Mucosa of stomach (tissue), 1 donor: Measurements from ENCODE around the gene ATP2A2.

Experiments
- H3K27me3 ChIP-seq: one replicate; pipeline ENCODE4 v1.7.0; 2013; ENCODE audit warnings: mild to moderate bottlenecking, low read length; ENCODE audit not compliant: control insufficient read depth, insufficient read depth
- H3K36me3 ChIP-seq: one replicate; pipeline ENCODE4 v1.7.0; 2013; ENCODE audit warnings: low read length; ENCODE audit not compliant: control insufficient read depth, insufficient read depth
- H3K4me1 ChIP-seq: one replicate; pipeline ENCODE4 v1.7.0; 2013; ENCODE audit warnings: mild to moderate bottlenecking, low read length; ENCODE audit not compliant: control insufficient read depth, insufficient read depth
- H3K4me3 ChIP-seq: one replicate; pipeline ENCODE4 v1.7.0; 2013; ENCODE audit warnings: low read length
- H3K9ac ChIP-seq: one replicate; pipeline ENCODE4 v1.7.0; 2013; ENCODE audit warnings: mild to moderate bottlenecking, low read length, moderate library complexity
- H3K9me3 ChIP-seq: one replicate; pipeline ENCODE4 v1.7.0; 2013; ENCODE audit warnings: mild to moderate bottlenecking, low read length, moderate library complexity; ENCODE audit not compliant: control insufficient read depth
- donor health status: Pancreatic carcinoma.

ATP2A2 gene

GRCh38 chr12:110282956-110283817 is 2.1 kb downstream of the ATP2A2 start:
- Histone ChIP-seq H3K36me3 (no peaks in the 10 kb centered on the region), H3K4me1 (peaks cover 16% of the 10 kb centered on the region), H3K27me3 (no peaks in the 10 kb centered on the region), H3K9ac (peak overlapping the region; percentile 85), H3K9me3 (no peaks in the 10 kb centered on the region), H3K4me3 (peak overlapping the region; percentile 68)

DNA sequence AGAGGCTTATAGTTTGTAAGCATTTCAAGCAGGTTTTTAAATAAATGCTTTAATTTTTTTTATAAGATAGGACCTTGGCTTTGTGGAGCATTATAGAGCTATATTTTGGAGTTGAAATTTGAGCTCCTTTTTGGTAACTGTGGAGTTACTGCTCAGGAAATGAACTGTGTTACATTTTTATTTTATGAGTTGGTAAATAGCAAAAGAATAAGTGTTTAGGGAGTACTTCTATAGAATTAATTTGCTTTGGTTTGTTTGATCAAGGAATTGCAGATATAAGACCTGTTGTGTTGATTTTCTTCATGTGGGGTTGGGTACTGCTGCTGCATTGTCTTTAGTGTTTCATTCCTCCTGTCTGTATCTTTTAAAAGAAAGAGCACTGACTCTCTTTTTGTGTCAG is 3.5 kb downstream of the ATP2A2 start:
- H3K27me3 ChIP-seq = no peaks in the 10 kb centered on the region
- H3K4me1 ChIP-seq = peaks cover 22% of the 10 kb centered on the region
- H3K4me3 ChIP-seq = no peak overlapping the region
- no peaks in the 10 kb centered on the region for H3K36me3 ChIP-seq
- H3K9ac ChIP-seq = peak overlapping the region; percentile 85
- H3K9me3 ChIP-seq = no peaks in the 10 kb centered on the region

DNA sequence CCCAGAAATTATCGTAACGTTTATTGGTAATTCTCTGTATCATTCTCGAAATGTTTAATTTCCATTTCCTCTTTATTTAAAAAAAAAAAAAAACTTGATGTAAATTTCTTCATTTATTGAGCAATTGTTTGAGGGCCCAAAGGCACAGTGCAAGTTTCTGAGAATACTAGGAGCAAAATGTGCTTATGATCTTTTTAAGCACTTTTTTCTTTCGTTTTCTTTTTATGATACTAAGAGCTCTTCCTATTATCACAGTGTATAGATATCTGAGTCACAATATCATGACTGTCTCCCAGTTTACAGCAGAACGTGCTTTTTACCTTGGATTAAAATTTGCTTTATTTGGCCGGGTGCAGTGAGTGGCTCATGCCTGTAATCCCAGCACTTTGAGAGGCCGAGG is 5.6 kb downstream of the ATP2A2 start:
- no peaks in the 10 kb centered on the region for H3K36me3 ChIP-seq
- no peaks in the 10 kb centered on the region for H3K9me3 ChIP-seq
- no peak overlapping the region for H3K9ac ChIP-seq
- H3K4me3 ChIP-seq = no peak overlapping the region
- peaks cover 22% of the 10 kb centered on the region for H3K4me1 ChIP-seq
- H3K27me3 ChIP-seq = no peaks in the 10 kb centered on the region

GRCh38 chr12:110287986-110288385 is 6.9 kb downstream of the ATP2A2 start:
- no peak overlapping the region for H3K4me3 ChIP-seq
- no peak overlapping the region for H3K9ac ChIP-seq
- H3K4me1 ChIP-seq = peaks cover 22% of the 10 kb centered on the region
- no peaks in the 10 kb centered on the region for H3K27me3 ChIP-seq
- H3K36me3 ChIP-seq = no peaks in the 10 kb centered on the region
- H3K9me3 ChIP-seq = no peaks in the 10 kb centered on the region

- no peak overlapping the region for H3K4me3 ChIP-seq
- no peaks in the 10 kb centered on the region for H3K9me3 ChIP-seq
- no peaks in the 10 kb centered on the region for H3K27me3 ChIP-seq
- H3K9ac ChIP-seq = no peak overlapping the region
- no peaks in the 10 kb centered on the region for H3K36me3 ChIP-seq
- H3K4me1 ChIP-seq = peaks cover 13% of the 10 kb centered on the region
Measured at GRCh38 chr12:110289044-110289710, 8.1 kb downstream of the ATP2A2 start.

DNA sequence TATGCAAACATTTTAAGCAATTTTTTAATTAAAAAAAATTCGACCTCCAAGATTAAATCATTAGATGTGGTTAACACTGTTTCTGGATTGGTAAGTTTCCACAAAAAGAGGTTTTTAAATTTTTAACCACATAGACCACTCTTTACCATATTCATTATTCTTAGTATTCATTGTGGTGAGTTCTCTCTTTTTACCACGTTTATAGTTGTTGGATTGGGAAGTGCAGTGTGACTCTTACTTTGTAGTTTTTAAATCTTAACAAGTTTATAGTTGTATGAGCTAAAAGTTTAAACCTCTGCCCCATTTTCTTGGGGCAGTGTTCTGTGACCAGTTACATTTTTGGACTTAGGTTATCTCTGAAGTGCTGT is 8.6 kb downstream of the ATP2A2 start:
- H3K4me3 ChIP-seq = no peak overlapping the region
- H3K9ac ChIP-seq = no peak overlapping the region
- no peaks in the 10 kb centered on the region for H3K27me3 ChIP-seq
- H3K9me3 ChIP-seq = no peaks in the 10 kb centered on the region
- no peaks in the 10 kb centered on the region for H3K36me3 ChIP-seq
- H3K4me1 ChIP-seq = peaks cover 11% of the 10 kb centered on the region

DNA sequence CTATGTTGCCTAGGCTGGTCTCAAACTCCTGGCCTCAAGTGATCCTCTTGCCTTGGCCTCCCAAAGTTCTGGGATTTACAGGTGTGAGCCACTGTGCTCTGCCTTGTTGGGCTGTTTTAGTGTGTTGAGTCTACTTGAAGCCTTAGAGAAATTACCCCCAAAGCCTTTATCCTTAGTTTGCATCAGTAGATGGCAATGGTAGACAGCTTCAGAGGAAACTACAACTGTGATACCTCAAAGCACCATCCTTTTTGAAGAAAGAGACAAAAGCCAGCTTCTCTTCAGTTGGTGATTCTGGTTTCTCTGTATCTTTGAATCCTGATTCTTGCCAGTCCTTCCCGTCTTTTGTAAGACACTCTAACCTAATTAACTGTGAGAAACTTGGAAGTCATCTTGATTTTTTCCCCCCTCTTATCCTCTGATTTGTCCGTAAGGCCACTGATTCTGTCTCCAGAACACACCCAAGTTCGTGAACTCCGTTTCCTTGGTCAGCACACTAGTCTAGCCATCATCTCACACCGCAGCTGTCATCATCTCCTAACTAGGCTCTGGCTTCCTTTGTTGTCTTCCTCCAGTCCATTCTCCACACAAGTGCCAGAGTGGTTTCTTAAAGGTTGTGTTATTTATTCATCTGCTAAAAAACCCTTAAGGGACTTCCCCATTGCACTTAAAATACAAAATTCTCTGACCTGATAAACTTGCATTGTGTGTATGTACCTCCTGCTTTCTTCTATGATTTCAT is 20.2 kb downstream of the ATP2A2 start:
- Histone ChIP-seq H3K4me3 (no peak overlapping the region), H3K4me1 (peaks cover 22% of the 10 kb centered on the region), H3K36me3 (peaks cover 10% of the 10 kb centered on the region), H3K27me3 (no peaks in the 10 kb centered on the region), H3K9me3 (no peaks in the 10 kb centered on the region), H3K9ac (no peak overlapping the region)

DNA sequence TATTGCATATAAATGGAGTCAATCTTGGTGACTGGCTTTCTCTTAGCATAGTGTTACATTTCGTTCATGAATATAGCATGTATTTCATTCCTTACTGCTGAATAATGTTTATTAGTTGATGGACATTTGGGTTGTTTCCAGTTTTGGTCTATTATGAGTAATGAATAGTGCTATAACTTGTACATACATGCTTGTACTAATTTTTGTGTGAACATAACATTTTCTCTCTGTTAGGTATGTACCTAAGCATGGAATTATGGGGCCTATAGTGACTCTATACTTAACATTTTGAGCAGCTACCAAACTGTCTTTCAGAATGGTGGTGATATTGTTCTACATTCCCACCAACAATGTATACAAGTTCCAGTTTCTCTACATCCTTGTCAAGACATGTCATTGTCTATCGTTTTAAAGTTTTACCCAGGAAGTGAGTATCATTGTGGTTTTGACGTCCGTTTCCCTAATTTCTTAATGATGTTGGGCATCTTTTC is 23.1 kb downstream of the ATP2A2 start:
- peaks cover 5% of the 10 kb centered on the region for H3K36me3 ChIP-seq
- H3K4me1 ChIP-seq = peaks cover 21% of the 10 kb centered on the region
- no peaks in the 10 kb centered on the region for H3K27me3 ChIP-seq
- no peak overlapping the region for H3K4me3 ChIP-seq
- no peak overlapping the region for H3K9ac ChIP-seq
- no peaks in the 10 kb centered on the region for H3K9me3 ChIP-seq

- Histone ChIP-seq H3K4me3 (no peak overlapping the region), H3K36me3 (peaks cover 5% of the 10 kb centered on the region), H3K9ac (no peak overlapping the region), H3K27me3 (no peaks in the 10 kb centered on the region), H3K4me1 (peaks cover 21% of the 10 kb centered on the region), H3K9me3 (no peaks in the 10 kb centered on the region)
Measured at GRCh38 chr12:110307372-110307771, 26.3 kb downstream of the ATP2A2 start.

- Histone ChIP-seq H3K9ac (no peak overlapping the region), H3K9me3 (no peaks in the 10 kb centered on the region), H3K27me3 (no peaks in the 10 kb centered on the region), H3K4me3 (no peak overlapping the region), H3K4me1 (peaks cover 18% of the 10 kb centered on the region), H3K36me3 (no peaks in the 10 kb centered on the region)
Measured at GRCh38 chr12:110310763-110311162, 29.7 kb downstream of the ATP2A2 start.

- Histone ChIP-seq H3K36me3 (no peaks in the 10 kb centered on the region), H3K4me3 (no peak overlapping the region), H3K4me1 (peaks cover 13% of the 10 kb centered on the region), H3K9me3 (no peaks in the 10 kb centered on the region), H3K9ac (no peak overlapping the region), H3K27me3 (no peaks in the 10 kb centered on the region)
Measured at GRCh38 chr12:110311903-110312302, 30.9 kb downstream of the ATP2A2 start.
